OCI-LY1 (cell line): ENCODE data around the gene BLTP3A.

ENCODE experiments used
- H2AFZ ChIP-seq: fragments of 200-600 bp; sonication (generic), shearing (Covaris generic); 2 replicates; pipeline ENCODE4 v1.6.0; 2014; ENCODE audit warnings: antibody characterized with exemption, mild to moderate bottlenecking, low read length
- H3F3A ChIP-seq: fragments of 200-600 bp; sonication (generic), shearing (Covaris generic); 2 replicates; pipeline ENCODE4 v1.6.0; 2014; ENCODE audit warnings: mild to moderate bottlenecking, antibody characterized with exemption, low read length, moderate library complexity; ENCODE audit not compliant: insufficient read depth
- H3K27ac ChIP-seq: fragments of 200-600 bp; sonication (generic); 2 replicates; pipeline ENCODE4 v1.5.1; 2014; ENCODE audit warnings: low read length, mixed run types, mild to moderate bottlenecking, low read depth; ENCODE audit not compliant: poor library complexity, severe bottlenecking
- H3K27me3 ChIP-seq: fragments of 200-600 bp; sonication (generic); 2 replicates; pipeline ENCODE4 v1.6.0; 2014; ENCODE audit warnings: antibody characterized with exemption, mild to moderate bottlenecking, low read length, moderate library complexity; ENCODE audit not compliant: insufficient read depth
- H3K36me3 ChIP-seq: fragments of 200-600 bp; sonication (generic); 2 replicates; pipeline ENCODE4 v1.6.1; 2014; ENCODE audit warnings: mild to moderate bottlenecking, antibody characterized with exemption, low read length, moderate library complexity, mixed read lengths; ENCODE audit not compliant: insufficient read depth
- H3K4me1 ChIP-seq: fragments of 200-600 bp; sonication (generic); 2 replicates; pipeline ENCODE4 v1.5.1; 2014; ENCODE audit warnings: mild to moderate bottlenecking, low read length, moderate library complexity; ENCODE audit not compliant: insufficient read depth, severe bottlenecking
- H3K4me2 ChIP-seq: fragments of 200-600 bp; sonication (generic), shearing (Covaris generic); 2 replicates; pipeline ENCODE4 v1.6.1; 2014; ENCODE audit warnings: low read length
- H3K4me3 ChIP-seq: fragments of 200-600 bp; sonication (generic); 2 replicates; pipeline ENCODE4 v1.5.1; 2014; ENCODE audit warnings: low read length, low read depth, mild to moderate bottlenecking, mixed read lengths; ENCODE audit not compliant: poor library complexity, severe bottlenecking
- H3K79me2 ChIP-seq: fragments of 200-600 bp; shearing (Covaris generic); 2 replicates; pipeline ENCODE4 v1.6.1; 2016; ENCODE audit warnings: mixed run types, low read length, mixed read lengths; ENCODE audit not compliant: insufficient read depth
- H3K9ac ChIP-seq: fragments of 200-600 bp; sonication (generic), shearing (Covaris generic); 2 replicates; pipeline ENCODE4 v1.6.1; 2014; ENCODE audit warnings: mild to moderate bottlenecking, low read length, mixed read lengths
- H3K9me2 ChIP-seq: fragments of 200-600 bp; sonication (generic), shearing (Covaris generic); 2 replicates; pipeline ENCODE4 v1.6.1; 2014; ENCODE audit warnings: low read depth, mild to moderate bottlenecking, low read length, mixed read lengths
- H3K9me3 ChIP-seq: fragments of 200-600 bp; shearing (Covaris generic); 2 replicates; pipeline ENCODE4 v1.6.1; 2014; ENCODE audit warnings: low read length, mixed read lengths
- H4K20me1 ChIP-seq: fragments of 200-600 bp; sonication (generic), shearing (Covaris generic); 2 replicates; pipeline ENCODE4 v1.6.0; 2016; ENCODE audit warnings: mild to moderate bottlenecking, low read length; ENCODE audit not compliant: insufficient read depth
- EZH2 ChIP-seq: fragments of 200-600 bp; sonication (generic), shearing (Covaris generic); IDR thresholded peaks from 2 replicates; pipeline ENCODE4 v1.8.0; 2017; ENCODE audit warnings: borderline replicate concordance, mixed run types, mild to moderate bottlenecking, antibody characterized with exemption, low read length, moderate library complexity, mixed read lengths
- TF ChIP-seq, protein P1 (sequence below): fragments of 200-600 bp; sonication (generic), shearing (Covaris generic); IDR thresholded peaks from 2 replicates; pipeline ENCODE4 v1.5.1; 2017; ENCODE audit warnings: mild to moderate bottlenecking, antibody characterized with exemption, low read length, moderate library complexity, mixed read lengths

The BLTP3A gene

DNA sequence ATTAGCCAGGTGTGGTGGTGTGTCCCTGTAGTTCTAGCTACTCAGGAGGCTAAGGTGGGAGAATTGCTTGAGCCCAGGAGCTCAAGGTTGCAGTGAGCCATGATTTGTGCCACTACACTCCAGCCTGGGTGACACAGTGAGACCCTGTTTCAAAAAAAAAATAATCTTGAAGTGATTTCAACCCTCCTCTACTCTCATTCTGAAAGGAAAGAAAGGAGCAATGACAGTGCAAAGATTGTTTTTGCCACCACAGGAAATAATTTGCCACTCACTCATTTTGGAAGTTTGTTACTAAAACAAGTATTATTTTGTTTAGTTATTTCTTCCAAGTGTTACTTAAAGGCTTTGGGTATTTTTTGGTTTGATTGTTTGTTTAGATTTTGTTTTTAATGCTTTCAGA is 45.6 kb downstream of the BLTP3A start:
- TF ChIP-seq, protein P1, sequence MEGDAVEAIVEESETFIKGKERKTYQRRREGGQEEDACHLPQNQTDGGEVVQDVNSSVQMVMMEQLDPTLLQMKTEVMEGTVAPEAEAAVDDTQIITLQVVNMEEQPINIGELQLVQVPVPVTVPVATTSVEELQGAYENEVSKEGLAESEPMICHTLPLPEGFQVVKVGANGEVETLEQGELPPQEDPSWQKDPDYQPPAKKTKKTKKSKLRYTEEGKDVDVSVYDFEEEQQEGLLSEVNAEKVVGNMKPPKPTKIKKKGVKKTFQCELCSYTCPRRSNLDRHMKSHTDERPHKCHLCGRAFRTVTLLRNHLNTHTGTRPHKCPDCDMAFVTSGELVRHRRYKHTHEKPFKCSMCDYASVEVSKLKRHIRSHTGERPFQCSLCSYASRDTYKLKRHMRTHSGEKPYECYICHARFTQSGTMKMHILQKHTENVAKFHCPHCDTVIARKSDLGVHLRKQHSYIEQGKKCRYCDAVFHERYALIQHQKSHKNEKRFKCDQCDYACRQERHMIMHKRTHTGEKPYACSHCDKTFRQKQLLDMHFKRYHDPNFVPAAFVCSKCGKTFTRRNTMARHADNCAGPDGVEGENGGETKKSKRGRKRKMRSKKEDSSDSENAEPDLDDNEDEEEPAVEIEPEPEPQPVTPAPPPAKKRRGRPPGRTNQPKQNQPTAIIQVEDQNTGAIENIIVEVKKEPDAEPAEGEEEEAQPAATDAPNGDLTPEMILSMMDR = no peak
- TF ChIP-seq EZH2 = no peak
- peaks cover 53% of the 10 kb centered on the region for H3K36me3 ChIP-seq
- H3K9me2 ChIP-seq = no peaks in the 10 kb centered on the region

DNA sequence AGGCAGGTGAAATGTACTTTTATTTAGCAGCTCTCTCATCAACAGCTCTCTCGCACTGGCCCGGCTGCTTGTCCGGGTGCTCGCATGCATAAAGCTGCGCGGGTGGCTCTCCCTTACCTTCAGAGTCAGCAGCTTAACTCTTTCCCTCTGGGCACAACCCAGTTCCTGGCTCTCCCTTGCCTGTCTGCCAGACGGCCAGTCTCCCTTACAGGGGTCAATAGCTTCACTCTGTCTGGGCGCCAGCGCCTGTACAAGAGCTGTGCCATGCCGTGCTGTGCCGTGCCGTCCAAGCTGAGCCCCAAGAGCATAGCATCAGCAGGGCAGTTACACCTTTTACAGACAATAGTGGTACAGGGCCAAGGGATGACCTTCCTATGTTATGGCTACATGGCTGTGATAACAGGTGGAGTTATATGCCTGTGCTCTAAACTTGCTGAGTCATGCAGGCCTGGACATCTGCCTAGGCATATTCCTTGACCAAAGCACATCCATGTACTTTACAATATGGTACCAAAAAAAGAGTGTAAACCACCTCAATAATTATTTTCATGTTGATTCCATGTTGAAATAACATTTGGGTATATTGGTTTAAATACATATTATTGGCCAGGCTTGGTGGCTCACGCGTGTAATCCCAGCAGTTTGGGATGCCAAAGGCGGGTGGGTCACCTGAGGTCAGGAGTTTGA is 47.9 kb downstream of the BLTP3A start:
- Histone ChIP-seq H3K79me2 (no peaks in the 10 kb centered on the region), H3K9me3 (no peaks in the 10 kb centered on the region), H3K27ac (no peak overlapping the region), H2AFZ (no peak overlapping the region), H3F3A (no peaks in the 10 kb centered on the region), H3K4me1 (no peaks in the 10 kb centered on the region), H3K9ac (no peak overlapping the region), H3K4me3 (no peak overlapping the region), H3K36me3 (peaks cover 47% of the 10 kb centered on the region), H3K4me2 (no peak overlapping the region), H3K27me3 (no peaks in the 10 kb centered on the region), H4K20me1 (no peaks in the 10 kb centered on the region), H3K9me2 (no peaks in the 10 kb centered on the region)
- TF ChIP-seq, protein P1 = no peak
- TF ChIP-seq EZH2 = no peak

More for the DNA sequence above, 45.6 kb downstream of the BLTP3A start:
- Histone ChIP-seq H3F3A (no peaks in the 10 kb centered on the region), H3K9ac (no peak overlapping the region), H3K4me1 (no peaks in the 10 kb centered on the region), H4K20me1 (no peaks in the 10 kb centered on the region), H3K4me2 (no peak overlapping the region), H3K79me2 (no peaks in the 10 kb centered on the region), H3K27ac (no peak overlapping the region), H3K27me3 (no peaks in the 10 kb centered on the region), H3K9me3 (no peaks in the 10 kb centered on the region), H3K4me3 (no peak overlapping the region), H2AFZ (no peak overlapping the region)
